K562 (cell line): Measurements from ENCODE around the gene RELCH. TPM values are rescaled to one million over a fixed set of nuclear protein-coding genes. Genes with fewer than 3 reads are reported as not detected.
A peak's percentile ranks its signal among the peaks of the same experiment; 100 is the strongest.

Experiments used
- ATAC-seq: fragments of 200-7000 bp; cut with Tn5 transposase; 3 replicates; pipeline ENCODE4 v1.9.1; 2020; ENCODE audit warnings: moderate library complexity
- BruUV-seq: library from RNA; stranded (reverse); fragments of 400-500 nt; replicated peaks from 2 replicates; lab custom pipeline; 2021; lab: Mats Ljungman, UMichigan
- CTCF ChIA-PET: fragments of 300-600 bp; formaldehyde crosslinking; extraction: SDS; loops from one replicate; lab custom pipeline; 2021; ENCODE audit warnings: low intra/inter-chr PET ratio; lab: Yijun Ruan, JAX
- POLR2A ChIA-PET: fragments of 300-600, 350-650 bp; sonication (Branson Sonifier 250); formaldehyde crosslinking; extraction: SDS; loops from one replicate; lab custom pipeline; 2021; ENCODE audit warnings: antibody characterized with exemption, inconsistent platforms; lab: Yijun Ruan, JAX
- DNase-seq, 4 experiments: peaks; one replicate each; pipeline versions ENCODE4 v3.0.0 to v3.0.0-alpha.2; 2011 to 2018; ENCODE audit warnings: low spot score in 3 of 4, mixed read lengths in 3 of 4; ENCODE audit errors: extremely low read depth in 1 of 4
- FAIRE-seq: peaks from 2 replicates; lab custom pipeline; 2011; peaks lifted over from hg19 to GRCh38; lab: Jason Lieb, UNC
- H2AFZ ChIP-seq: 2 replicates; pipeline ENCODE4 v1.6.0; 2011; ENCODE audit warnings: low read depth, low read length, control low read depth, inconsistent platforms
- H3K27ac ChIP-seq: fragments of 200-600 bp; 3 replicates; pipeline ENCODE4 v1.8.0; 2011; ENCODE audit warnings: low read depth, mild to moderate bottlenecking, control low read depth, inconsistent platforms, low read length, moderate library complexity, mixed read lengths; ENCODE audit errors: extremely low read depth
- H3K27me3 ChIP-seq, 2 experiments: fragments of 300-600 bp in 1 of 2; 2 replicates in 1 of 2; 3 replicates in 1 of 2; pipeline versions ENCODE4 v1.6.0 to v1.8.0; 2011; ENCODE audit warnings: inconsistent platforms in 2 of 2, low read length in 2 of 2, mild to moderate bottlenecking in 1 of 2, mixed read lengths in 1 of 2, moderate library complexity in 1 of 2; ENCODE audit not compliant: control insufficient read depth in 2 of 2, insufficient read depth in 2 of 2
- H3K36me3 ChIP-seq: fragments of 300-600 bp; 3 replicates; pipeline ENCODE4 v1.8.0; 2011; ENCODE audit warnings: mild to moderate bottlenecking, low read length, inconsistent platforms; ENCODE audit not compliant: control insufficient read depth, insufficient read depth
- H3K4me1 ChIP-seq, 2 experiments: fragments of 200-600 bp in 1 of 2; replicated peaks in 1 of 2; 2 replicates in 1 of 2; 3 replicates in 1 of 2; pipeline versions ENCODE4 v1.5.1 to v1.8.0; 2011; ENCODE audit warnings: inconsistent platforms in 2 of 2, low read length in 2 of 2, mild to moderate bottlenecking in 1 of 2, mixed read lengths in 1 of 2, moderate library complexity in 1 of 2; ENCODE audit not compliant: control insufficient read depth in 2 of 2, insufficient read depth in 2 of 2
- H3K4me2 ChIP-seq: 2 replicates; pipeline ENCODE4 v1.6.1; 2011; ENCODE audit warnings: low read length, control low read depth, inconsistent platforms, mixed read lengths; ENCODE audit not compliant: insufficient read depth
- H3K4me3 ChIP-seq: fragments of 200-600 bp; sonication (generic), shearing (Covaris generic); 2 replicates; pipeline ENCODE4 v1.5.1; 2016; ENCODE audit warnings: control low read depth, inconsistent platforms
- H3K79me2 ChIP-seq: fragments of 200-600 bp; 3 replicates; pipeline ENCODE4 v1.8.0; 2011; ENCODE audit warnings: low read length, inconsistent platforms; ENCODE audit not compliant: control insufficient read depth, insufficient read depth
- H3K9ac ChIP-seq, 2 experiments: 2 replicates each; pipeline versions ENCODE4 v1.6.0 to v1.6.1; 2011; ENCODE audit warnings: low read depth in 2 of 2, low read length in 2 of 2, control low read depth in 1 of 2, inconsistent platforms in 1 of 2, mild to moderate bottlenecking in 1 of 2, mixed read lengths in 1 of 2; ENCODE audit not compliant: insufficient read depth in 1 of 2
- H3K9me1 ChIP-seq: one replicate; pipeline ENCODE4 v1.6.0; 2011; ENCODE audit warnings: inconsistent platforms, mild to moderate bottlenecking, low read length, moderate library complexity; ENCODE audit not compliant: control insufficient read depth, insufficient read depth
- H3K9me3 ChIP-seq: replicated peaks from 2 replicates; pipeline ENCODE4 v1.5.1; 2011; ENCODE audit warnings: low read depth, low read length, inconsistent platforms; ENCODE audit not compliant: control insufficient read depth, insufficient read depth
- H4K20me1 ChIP-seq: replicated peaks from 2 replicates; pipeline ENCODE4 v1.6.1; 2011; ENCODE audit warnings: low read length, inconsistent platforms, mixed read lengths; ENCODE audit not compliant: control insufficient read depth, insufficient read depth
- CREB3 ChIP-seq: fragments of 450-650 bp; conservative IDR thresholded peaks from 2 replicates; pipeline ENCODE4 v1.6.1; 2016; ENCODE audit warnings: missing genetic modification characterization, low read depth, mild to moderate bottlenecking, missing compliant biosample characterization, moderate library complexity
- CTCF ChIP-seq, 3 experiments: IDR thresholded peaks in 2 of 3; conservative IDR thresholded peaks in 1 of 3; 2 replicates each; pipeline ENCODE4 v1.5.1; 2011 to 2012; ENCODE audit warnings: low read length in 3 of 3, mild to moderate bottlenecking in 3 of 3, control low read depth in 2 of 3, improper control_type of control experiment in 1 of 3, inconsistent platforms in 1 of 3, low read depth in 1 of 3, mixed read lengths in 1 of 3, moderate library complexity in 1 of 3; ENCODE audit not compliant: insufficient read depth in 2 of 3
- RFX1 ChIP-seq: fragments of 450-650 bp; IDR thresholded peaks from 2 replicates; pipeline ENCODE4 v1.6.1; 2016; ENCODE audit warnings: mild to moderate bottlenecking, moderate library complexity
- ZNF253 ChIP-seq: fragments of 250-450 bp; sonication (Bioruptor Pico); conservative IDR thresholded peaks from 2 replicates; pipeline ENCODE4 v1.6.1; 2021; ENCODE audit warnings: mild to moderate bottlenecking
- WGBS: fragments of 100-300 bp; shearing (Covaris generic); methylation state at CpG from one replicate; pipeline ENCODE4 v1.1.6; 2016; ENCODE audit warnings: low coverage, mixed read lengths; ENCODE audit not compliant: insufficient coverage; ENCODE audit errors: missing lambda C conversion rate; 5-methylcytosine and 5-hydroxymethylcytosine counted together
- in situ Hi-C: fragments of 300-500 bp; cut with MboI; formaldehyde crosslinking; loops from 4 replicates; pipeline ENCODE4 v1.15.0; 2018; ENCODE audit warnings: inconsistent platforms, mixed read lengths
- intact Hi-C: fragments of 100-400 bp; cut with micrococcal nuclease; formaldehyde crosslinking; loops from 2 replicates; pipeline ENCODE4 v1.14.2; 2022
- polyA plus RNA-seq, 8 experiments: library from polyadenylated mRNA; depleted of rRNA in 4 of 8; stranded (reverse) in 5 of 8; unstranded in 3 of 8; fragments of >200 nt; fragmentation: Nextera tagmentation in 2 of 8; fragmentation: Illumina TruSeq in 1 of 8; extraction: Ambion mirVana in 2 of 8; extraction: Trizol in 1 of 8; gene quantifications; 2 replicates each; pipeline versions ENCODE4 v1.2.1 to v1.2.3, GENCODE V29; 2011 to 2014; ENCODE audit warnings: inconsistent platforms in 1 of 8, missing spikeins in 1 of 8
- total RNA-seq, 7 experiments: library from RNA; depleted of rRNA in 6 of 7; stranded (reverse); fragments of >200 nt in 6 of 7; fragmentation: Illumina TruSeq in 2 of 7; extraction: Trizol in 2 of 7; gene quantifications; 2 replicates each; pipeline versions ENCODE4 v1.2.1 to v1.2.3, GENCODE V29; 2011 to 2021; ENCODE audit warnings: low replicate concordance in 1 of 7

RELCH gene
- total and polyA plus RNA-seq, 9 of the 15 experiments (the other 6 are each of a cell fraction or from before 2014, with no cell fraction given): 1.4 to 13.6 (median 7.6) TPM

GRCh38 chr18:62182220-62182619, 4.8 kb upstream of the RELCH start:
- CTCF ChIA-PET: interaction anchor here (3.2 to 4.3 kb wide), 2 partner anchors 67 to 403 kb away, joined by 23 to 42 read pairs; no protein-coding TSS in a partner anchor
- Histone ChIP-seq H3K27ac (no peak overlapping the region), H3K79me2 (peaks cover 49% of the 10 kb centered on the region), H3K9ac (no peak overlapping the region), H3K4me2 (no peak overlapping the region), H3K36me3 (no peaks in the 10 kb centered on the region), H3K27me3 (no peaks in the 10 kb centered on the region), H3K4me3 (no peak overlapping the region), H3K9me1 (no peaks in the 10 kb centered on the region), H4K20me1 (0 out of 2 replicates have a peak, but pooled peaks cover 3% of the 10 kb centered on the region), H3K4me1 (peaks cover 0 to under 1% of the 10 kb centered on the region in 2 experiments; a peak in 3 of 5 replicates), H3K9me3 (no peaks in the 10 kb centered on the region), H2AFZ (no peak overlapping the region)
- no TSS peak for BruUV-seq
- DNase-seq (no peak), ATAC-seq (no peak), FAIRE-seq (no peak)
- intact Hi-C loops: loop anchor here (2.0 to 10.0 kb wide), 3 partner anchors 143 to 803 kb away; partner anchors contain the start of gene TNFRSF11A
- no peak for TF ChIP-seq ZNF253 (CRISPR knock-in tag)
- TF ChIP-seq CREB3 (tag): no peak
- 0 out of 6 replicates have a peak, but pooled peaks of 1 of the 3 experiments have one; percentile 5 for TF ChIP-seq CTCF (IDR thresholded peaks at IDR 0.05 in 2 of 3, conservative IDR thresholded peaks at IDR 0.05 in 1 of 3; ENCODE audit: insufficient read depth in 2 of 3, low read depth in 1 of 3, low read length in 3 of 3)
- TF ChIP-seq RFX1: no peak
- 65% methylated on average over 3 of the region's 3 CpGs for WGBS
- in situ Hi-C loops: loop anchor here (25.0 kb wide), 1 partner anchor 805 kb away; no protein-coding TSS in a partner anchor
- POLR2A ChIA-PET: interaction anchor here (0.6 kb wide), 1 partner anchor 243 kb away, joined by 3 read pairs; no protein-coding TSS in a partner anchor
